HCEC 1CT (cell line): ENCODE results near the gene ABCD2.
"Not testable (repeated sequence)": the region's sequence is repeated elsewhere in the genome, so short reads cannot be mapped to it uniquely, and the experiment has no call there.

Experiments used
- DNase-seq: peaks from one replicate; pipeline ENCODE4 v3.0.0-alpha.2; 2017

Gene ABCD2

DNA sequence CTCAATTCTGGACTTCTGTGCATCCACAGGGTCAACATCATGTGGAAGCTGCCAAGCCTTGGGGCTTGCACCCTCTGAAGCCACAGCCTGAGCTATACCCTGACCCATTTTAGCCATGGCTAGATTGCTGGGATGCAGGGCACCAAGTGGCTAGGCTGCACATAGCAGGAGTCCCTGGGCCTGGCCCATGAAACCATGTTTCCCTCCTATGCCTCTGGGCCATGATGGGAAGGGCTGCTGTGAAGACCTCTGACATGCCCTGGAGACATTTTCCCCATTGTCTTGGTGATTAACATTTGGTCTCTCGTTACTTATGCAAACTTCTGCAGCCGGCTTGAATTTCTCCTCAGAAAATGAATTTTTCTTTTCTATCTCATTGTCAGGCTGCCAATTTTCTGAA, 92.6 kb downstream of the ABCD2 start:
- no peak for DNase-seq

DNA sequence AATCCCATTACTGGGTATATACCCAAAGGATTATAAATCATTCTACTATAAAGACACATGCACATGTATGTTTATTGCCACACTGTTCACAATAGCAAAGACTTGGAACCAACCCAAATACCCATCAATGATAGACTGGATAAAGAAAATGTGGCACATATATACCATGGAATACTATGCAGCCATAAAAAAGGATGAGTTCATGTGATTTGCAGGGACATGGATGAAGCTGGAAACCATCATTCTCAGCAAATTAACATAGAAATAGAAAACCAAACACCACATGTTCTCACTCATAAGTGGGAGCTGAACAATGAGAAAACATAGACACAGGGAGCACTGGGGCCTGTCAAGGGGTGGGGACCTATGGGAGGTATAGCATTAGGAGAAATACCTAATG, 97.4 kb downstream of the ABCD2 start:
- not testable (repeated sequence) for DNase-seq

DNA sequence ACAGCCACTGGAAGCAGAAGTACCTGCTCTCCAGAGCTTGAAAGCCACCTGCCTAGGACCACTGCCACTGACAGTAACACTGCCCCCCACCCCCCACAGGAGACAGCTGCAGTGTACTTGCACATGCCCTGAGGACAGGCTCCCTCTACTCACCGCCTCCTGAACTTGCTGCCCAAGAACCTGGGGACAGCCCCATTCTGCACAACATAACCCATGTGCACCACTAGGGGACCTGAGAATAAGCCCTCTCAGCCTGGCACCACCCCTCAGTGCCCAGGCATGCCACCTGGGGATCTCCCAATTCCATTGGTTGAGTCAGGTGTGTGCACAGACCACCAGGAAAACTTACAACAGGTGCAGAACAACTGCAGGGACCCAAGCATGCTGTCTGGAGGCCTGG, 109.6 kb downstream of the ABCD2 start:
- DNase-seq: no peak

DNA sequence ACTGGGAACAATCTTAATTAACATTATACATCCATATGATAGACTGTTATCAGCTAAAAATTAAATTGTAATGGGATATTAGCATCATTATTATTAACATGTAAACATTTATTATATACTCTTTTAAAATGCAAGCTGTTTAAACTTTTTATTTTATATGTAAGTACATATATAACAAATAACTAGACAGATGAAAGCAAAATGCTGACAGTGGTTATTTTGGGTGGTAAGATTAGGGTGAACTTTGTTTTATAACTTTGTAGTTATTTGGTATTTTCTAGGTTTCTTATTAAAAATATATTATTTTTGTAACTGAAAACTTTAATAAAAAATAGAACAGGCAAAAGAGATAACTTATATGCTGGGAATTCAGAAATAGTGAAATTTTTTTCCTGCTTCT, 114.0 kb downstream of the ABCD2 start:
- DNase-seq: no peak

DNA sequence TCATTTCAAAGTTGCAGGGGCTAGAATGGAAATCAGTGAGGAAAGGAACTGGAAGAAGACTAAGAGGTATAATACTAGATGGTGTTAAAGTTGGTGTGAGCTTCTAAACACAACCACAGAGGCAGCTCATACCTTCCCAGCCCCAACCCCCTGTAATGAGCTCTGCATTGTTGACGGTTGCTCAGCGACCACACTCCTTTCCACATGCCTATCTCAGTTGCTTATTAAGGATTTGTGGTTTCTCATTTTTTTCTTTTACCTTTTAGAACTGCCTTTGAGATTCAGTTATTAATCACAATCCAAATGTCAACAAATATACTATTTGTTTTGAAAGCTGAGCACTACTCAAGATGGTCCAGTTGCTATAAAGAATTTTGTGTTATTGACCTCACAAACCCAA, 114.6 kb downstream of the ABCD2 start:
- no peak for DNase-seq

DNA sequence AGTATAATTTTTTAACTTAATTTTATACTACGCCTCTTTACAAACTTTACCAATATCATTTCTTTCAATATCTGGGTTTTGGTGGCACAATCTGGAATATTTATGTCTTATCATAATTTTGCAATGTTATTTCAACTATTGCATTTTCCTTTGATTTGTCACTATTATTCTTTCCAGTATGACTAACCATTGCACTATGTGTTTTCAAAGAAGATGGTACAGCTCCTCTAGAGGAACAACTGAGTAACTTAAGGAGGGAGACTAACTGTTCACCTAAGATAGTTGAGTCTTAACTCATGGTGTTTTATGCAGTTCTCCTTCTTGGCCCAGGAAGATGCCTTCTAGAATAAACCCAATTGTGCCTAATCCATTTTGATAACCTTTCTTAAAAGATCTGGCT, 116.2 kb downstream of the ABCD2 start:
- peak; percentile 87 for DNase-seq

DNA sequence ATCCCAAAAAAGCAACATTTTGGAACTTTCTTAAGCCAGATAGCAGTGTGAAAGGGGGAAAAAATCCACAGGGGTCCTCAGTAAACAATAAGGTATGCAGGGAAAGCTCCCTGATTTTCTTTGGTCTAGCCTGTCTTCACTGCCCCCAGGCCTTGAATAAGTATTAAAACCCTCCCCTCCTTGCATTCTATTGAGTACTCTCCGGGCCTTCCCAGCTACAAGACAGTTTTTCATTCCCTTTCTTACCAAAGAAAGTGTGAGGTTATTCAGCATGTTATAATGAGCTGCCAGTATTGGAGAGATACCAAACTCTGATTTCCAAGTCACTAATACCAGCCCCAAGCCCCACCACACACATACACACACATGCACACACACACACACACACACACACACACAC, 116.9 kb downstream of the ABCD2 start:
- DNase-seq: no peak
